WERI-Rb-1 (cell line): Measurements from ENCODE around the gene AGFG1.

Experiments used
- DNase-seq: peaks from one replicate; pipeline ENCODE4 v3.0.0-alpha.2; 2020
- H3K27ac ChIP-seq: fragments of 250-450 bp; sonication (Bioruptor Pico); 2 replicates; pipeline ENCODE4 v1.5.1; 2020; ENCODE audit warnings: mild to moderate bottlenecking, moderate library complexity
- H3K27me3 ChIP-seq: fragments of 250-450 bp; sonication (Bioruptor Pico); 2 replicates; pipeline ENCODE4 v1.5.1; 2021; ENCODE audit warnings: mild to moderate bottlenecking, low read depth, moderate library complexity; ENCODE audit not compliant: insufficient read depth, severe bottlenecking
- H3K36me3 ChIP-seq: fragments of 250-450 bp; sonication (Bioruptor Pico); 2 replicates; pipeline ENCODE4 v1.5.1; 2020; ENCODE audit warnings: mild to moderate bottlenecking, moderate library complexity
- H3K4me3 ChIP-seq: 2 replicates; pipeline ENCODE4 v1.5.1; 2011; ENCODE audit warnings: low read depth, mild to moderate bottlenecking, control low read depth, low read length
- H3K9me3 ChIP-seq: fragments of 250-450 bp; sonication (Bioruptor Pico); 2 replicates; pipeline ENCODE4 v1.5.1; 2021; ENCODE audit warnings: mild to moderate bottlenecking, moderate library complexity; ENCODE audit not compliant: severe bottlenecking
- CTCF ChIP-seq: IDR thresholded peaks from 2 replicates; pipeline ENCODE4 v1.5.1; 2011; ENCODE audit warnings: low read depth, mild to moderate bottlenecking, control low read depth, inconsistent platforms, low read length

The AGFG1 gene

GRCh38 chr2:227462462-227462951, 9.4 kb upstream of the AGFG1 start:
- no peak for DNase-seq
- H3K4me3 ChIP-seq: no peak overlapping the region
- no peaks in the 10 kb centered on the region for H3K36me3 ChIP-seq
- TF ChIP-seq CTCF: no peak
- no peaks in the 10 kb centered on the region for H3K27me3 ChIP-seq
- H3K27ac ChIP-seq: no peak overlapping the region
- no peaks in the 10 kb centered on the region for H3K9me3 ChIP-seq

GRCh38 chr2:227462972-227463931, 8.7 kb upstream of the AGFG1 start:
- Histone ChIP-seq H3K4me3 (no peak overlapping the region), H3K27ac (no peak overlapping the region), H3K36me3 (no peaks in the 10 kb centered on the region), H3K9me3 (no peaks in the 10 kb centered on the region), H3K27me3 (no peaks in the 10 kb centered on the region)
- no peak for DNase-seq
- no peak for TF ChIP-seq CTCF

GRCh38 chr2:227464361-227464760, 7.6 kb upstream of the AGFG1 start:
- no peak for DNase-seq
- Histone ChIP-seq H3K9me3 (no peaks in the 10 kb centered on the region), H3K27ac (no peak overlapping the region), H3K27me3 (no peaks in the 10 kb centered on the region), H3K4me3 (no peak overlapping the region), H3K36me3 (no peaks in the 10 kb centered on the region)
- TF ChIP-seq CTCF: no peak

GRCh38 chr2:227464851-227465250, 7.1 kb upstream of the AGFG1 start:
- no peaks in the 10 kb centered on the region for H3K27me3 ChIP-seq
- no peaks in the 10 kb centered on the region for H3K9me3 ChIP-seq
- H3K27ac ChIP-seq: no peak overlapping the region
- no peak for DNase-seq
- H3K36me3 ChIP-seq: no peaks in the 10 kb centered on the region
- TF ChIP-seq CTCF: no peak
- H3K4me3 ChIP-seq: no peak overlapping the region

- H3K4me3 ChIP-seq: no peak overlapping the region
- H3K36me3 ChIP-seq: no peaks in the 10 kb centered on the region
- H3K27ac ChIP-seq: no peak overlapping the region
- DNase-seq: no peak
- no peaks in the 10 kb centered on the region for H3K9me3 ChIP-seq
- no peaks in the 10 kb centered on the region for H3K27me3 ChIP-seq
- no peak for TF ChIP-seq CTCF
Observed at GRCh38 chr2:227466887-227467600, 4.9 kb upstream of the AGFG1 start.
